ENCODE data around the gene TCF7.
A peak's percentile ranks its signal among the peaks of the same experiment; 100 is the strongest.

TCF7 gene

GRCh38 chr5:134184155-134185135 is 70.0 kb downstream of the TCF7 start:
- DNase-seq, result no peak

GRCh38 chr5:134188092-134188491 is 73.6 kb downstream of the TCF7 start:
- DNase-seq, result peak; percentile 75

- DNase-seq, result no peak
Measured at GRCh38 chr5:134189031-134189430, 74.5 kb downstream of the TCF7 start.

GRCh38 chr5:134195666-134196065 is 81.2 kb downstream of the TCF7 start:
- no peak for DNase-seq

Data from NCI-H524 treated with DMSO at 0.1 percent for 48 hours (cell line).